DOHH2 (cell line): ENCODE measurements around the gene PRRG4.

Experiments used
- CTCF ChIP-seq: fragments of 200-600 bp; sonication (generic); IDR thresholded peaks from one replicate; pipeline ENCODE4 v1.5.1; 2014; ENCODE audit warnings: antibody characterized with exemption, mild to moderate bottlenecking, low read depth, low read length; ENCODE audit not compliant: poor library complexity, severe bottlenecking
- EZH2phosphoT487 ChIP-seq: fragments of 200-600 bp; sonication (generic); IDR thresholded peaks from 2 replicates; pipeline ENCODE4 v1.6.1; 2017; ENCODE audit warnings: borderline replicate concordance, mild to moderate bottlenecking, antibody characterized with exemption, low read length, moderate library complexity, mixed read lengths

- no peak for TF ChIP-seq EZH2phosphoT487
- no peak for TF ChIP-seq CTCF
Measured at GRCh38 chr11:32838505-32839274, 9.0 kb downstream of the PRRG4 start.
